Suprapubic skin (tissue), 4 donors: ENCODE measurements around the gene SULT1A1. TPM values are rescaled to one million over a fixed set of nuclear protein-coding genes. Genes with fewer than 3 reads are reported as not detected.

Source experiments
- DNase-seq, 2 donors: peaks; one replicate each; pipeline ENCODE4 v3.0.0-alpha.2; 2019; ENCODE audit warnings: low spot score in 2 of 2
- H3K27ac ChIP-seq: fragments of 200-600 bp; sonication (generic); one replicate; pipeline ENCODE4 v1.5.1; 2019
- H3K27me3 ChIP-seq: fragments of 200-600 bp; sonication (generic); one replicate; pipeline ENCODE4 v1.5.1; 2019
- H3K36me3 ChIP-seq: fragments of 200-600 bp; sonication (generic); one replicate; pipeline ENCODE4 v1.5.1; 2019
- H3K4me1 ChIP-seq: fragments of 200-600 bp; sonication (generic); one replicate; pipeline ENCODE4 v1.5.1; 2019
- H3K4me3 ChIP-seq: fragments of 200-600 bp; sonication (generic); one replicate; pipeline ENCODE4 v1.5.1; 2019; ENCODE audit warnings: mild to moderate bottlenecking
- H3K9me3 ChIP-seq: fragments of 200-600 bp; sonication (generic); one replicate; pipeline ENCODE4 v1.5.1; 2019
- EP300 ChIP-seq: sonication (generic); formaldehyde crosslinking; IDR thresholded peaks from one replicate; pipeline ENCODE4 v1.6.1; 2017; ENCODE audit warnings: antibody characterized with exemption
- POLR2A ChIP-seq, 2 donors: fragments of 450-650 bp; IDR thresholded peaks; one replicate each; pipeline ENCODE4 v1.6.1; 2017; ENCODE audit warnings: antibody characterized with exemption in 2 of 2, mild to moderate bottlenecking in 2 of 2, moderate library complexity in 2 of 2
- POLR2AphosphoS5 ChIP-seq, 3 donors: sonication (generic); formaldehyde crosslinking; IDR thresholded peaks; one replicate each; pipeline ENCODE4 v1.6.1; 2017; ENCODE audit warnings: antibody characterized with exemption in 3 of 3
- WGBS: methylation state at CpG from one replicate; pipeline ENCODE4 v1.1.5; 2018; 5-methylcytosine and 5-hydroxymethylcytosine counted together
- total RNA-seq, 4 donors: library from RNA; depleted of rRNA; stranded (reverse); fragments of >200 nt; gene quantifications; one replicate each; pipeline ENCODE4 v1.1.0, GENCODE V29; 2016
- TF ChIP-seq, protein P1 (sequence below), 2 donors: fragments of 200-600 bp in 1 of 2; fragments of 450-650 bp in 1 of 2; sonication (generic) in 1 of 2; IDR thresholded peaks; one replicate each; pipeline ENCODE4 v1.5.1; 2016 to 2019; ENCODE audit warnings: antibody characterized with exemption in 2 of 2, mild to moderate bottlenecking in 1 of 2, moderate library complexity in 1 of 2

Gene SULT1A1
- total RNA-seq, 4 donors from 2014 or later = 1.1 to 9.4 (median 2.6) TPM

DNA sequence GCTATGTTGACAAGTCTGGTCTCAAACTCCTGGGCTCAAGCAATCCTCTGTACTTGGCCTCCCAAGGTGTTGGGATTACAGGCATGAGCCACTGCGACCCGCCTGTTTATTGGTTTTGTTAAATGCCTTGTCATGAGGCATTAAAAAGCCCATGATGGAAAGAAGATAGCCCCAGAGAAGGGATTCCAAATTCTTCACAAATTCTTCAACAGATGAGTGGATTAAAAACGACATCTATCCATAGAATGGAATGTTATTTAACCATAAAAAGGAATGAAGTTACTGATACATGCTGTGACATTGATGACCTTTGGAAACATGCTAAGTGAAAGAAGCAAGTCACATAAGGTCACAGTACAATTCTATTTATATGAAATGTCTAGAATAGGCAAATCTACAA lies 51.4 kb downstream of the SULT1A1 start:
- H3K36me3 ChIP-seq = peaks cover 10% of the 10 kb centered on the region
- H3K27me3 ChIP-seq = no peaks in the 10 kb centered on the region
- TF ChIP-seq EP300 (no peak), POLR2AphosphoS5 (IDR thresholded peaks at IDR 0.05) (no peak), POLR2A (IDR thresholded peaks at IDR 0.05) (no peak)
- TF ChIP-seq, protein P1, sequence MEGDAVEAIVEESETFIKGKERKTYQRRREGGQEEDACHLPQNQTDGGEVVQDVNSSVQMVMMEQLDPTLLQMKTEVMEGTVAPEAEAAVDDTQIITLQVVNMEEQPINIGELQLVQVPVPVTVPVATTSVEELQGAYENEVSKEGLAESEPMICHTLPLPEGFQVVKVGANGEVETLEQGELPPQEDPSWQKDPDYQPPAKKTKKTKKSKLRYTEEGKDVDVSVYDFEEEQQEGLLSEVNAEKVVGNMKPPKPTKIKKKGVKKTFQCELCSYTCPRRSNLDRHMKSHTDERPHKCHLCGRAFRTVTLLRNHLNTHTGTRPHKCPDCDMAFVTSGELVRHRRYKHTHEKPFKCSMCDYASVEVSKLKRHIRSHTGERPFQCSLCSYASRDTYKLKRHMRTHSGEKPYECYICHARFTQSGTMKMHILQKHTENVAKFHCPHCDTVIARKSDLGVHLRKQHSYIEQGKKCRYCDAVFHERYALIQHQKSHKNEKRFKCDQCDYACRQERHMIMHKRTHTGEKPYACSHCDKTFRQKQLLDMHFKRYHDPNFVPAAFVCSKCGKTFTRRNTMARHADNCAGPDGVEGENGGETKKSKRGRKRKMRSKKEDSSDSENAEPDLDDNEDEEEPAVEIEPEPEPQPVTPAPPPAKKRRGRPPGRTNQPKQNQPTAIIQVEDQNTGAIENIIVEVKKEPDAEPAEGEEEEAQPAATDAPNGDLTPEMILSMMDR (IDR thresholded peaks at IDR 0.05) = no peak
- peaks cover 8% of the 10 kb centered on the region for H3K4me1 ChIP-seq
- H3K4me3 ChIP-seq = no peak overlapping the region
- no peak overlapping the region for H3K27ac ChIP-seq
- no peaks in the 10 kb centered on the region for H3K9me3 ChIP-seq
- WGBS = 77% methylated on average over 3 of the region's 3 CpGs
- no peak for DNase-seq

GRCh38 chr16:28556914-28557320 lies 52.9 kb downstream of the SULT1A1 start:
- TF ChIP-seq EP300 (no peak), POLR2A (IDR thresholded peaks at IDR 0.05) (no peak), POLR2AphosphoS5 (IDR thresholded peaks at IDR 0.05) (no peak)
- TF ChIP-seq, protein P1 (IDR thresholded peaks at IDR 0.05) = no peak
- H3K4me1 ChIP-seq = peaks cover 12% of the 10 kb centered on the region
- no peak overlapping the region for H3K27ac ChIP-seq
- 94% methylated on average over 2 of the region's 2 CpGs for whole genome bisulfite sequencing
- no peaks in the 10 kb centered on the region for H3K27me3 ChIP-seq
- peaks cover 10% of the 10 kb centered on the region for H3K36me3 ChIP-seq
- no peak for DNase-seq
- H3K4me3 ChIP-seq = no peak overlapping the region
- H3K9me3 ChIP-seq = no peaks in the 10 kb centered on the region

DNA sequence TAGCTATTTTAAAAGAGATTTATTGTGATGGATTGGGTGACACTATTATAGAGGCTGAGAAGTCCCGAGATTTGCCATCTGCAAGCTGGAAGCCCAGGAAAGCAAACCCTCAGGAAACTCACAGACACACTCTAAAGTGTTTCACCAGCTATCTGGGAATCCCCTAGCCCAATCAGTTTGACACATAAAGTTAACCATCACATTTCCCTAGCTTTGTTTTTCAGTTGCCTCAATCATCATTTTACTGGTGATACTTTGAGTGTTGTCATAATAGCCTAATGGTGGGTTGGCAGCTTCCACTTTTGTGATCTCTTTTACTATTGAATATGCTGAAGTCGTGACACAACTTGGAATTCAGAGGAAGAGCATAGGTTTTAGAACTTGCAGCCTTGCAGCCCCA lies 54.3 kb downstream of the SULT1A1 start:
- DNase-seq = no peak
- H3K4me1 ChIP-seq = peaks cover 12% of the 10 kb centered on the region
- peaks cover 10% of the 10 kb centered on the region for H3K36me3 ChIP-seq
- H3K4me3 ChIP-seq = no peak overlapping the region
- 90% methylated on average over 2 of the region's 2 CpGs for WGBS
- H3K9me3 ChIP-seq = no peaks in the 10 kb centered on the region
- TF ChIP-seq, protein P1 (IDR thresholded peaks at IDR 0.05) = no peak
- TF ChIP-seq POLR2A (IDR thresholded peaks at IDR 0.05) = no peak
- TF ChIP-seq POLR2AphosphoS5 (IDR thresholded peaks at IDR 0.05) = no peak
- no peak for TF ChIP-seq EP300
- H3K27ac ChIP-seq = no peak overlapping the region
- no peaks in the 10 kb centered on the region for H3K27me3 ChIP-seq

Other genes starting within 250 kb of the SULT1A1 start
- 10 to 100 TPM in 1 of 4 donors, 1 to 10 TPM in 1, under 1 TPM in 2; 0.45 to 30.7 (median 1.5) TPM for gene NPIPB6, start 246.5 kb downstream of the SULT1A1 start, total RNA-seq
- gene EIF3CL, start 206.2 kb downstream of the SULT1A1 start, total RNA-seq = 100 to 1,000 TPM; 221 to 364 (median 267) TPM
- gene NPIPB7, start 137.7 kb downstream of the SULT1A1 start, total RNA-seq = not detected
- gene CLN3, start 118.0 kb downstream of the SULT1A1 start, total RNA-seq = 10 to 100 TPM; 26.0 to 62.9 (median 35.1) TPM
- gene APOBR, start 115.4 kb downstream of the SULT1A1 start, total RNA-seq = 1 to 10 TPM in 3 of 4 donors, under 1 TPM in 1; 0.57 to 4.3 (median 1.9) TPM
- under 1 TPM in 1 of 4 donors, not detected in 3; 0.52 TPM for gene IL27, start 103.2 kb downstream of the SULT1A1 start, total RNA-seq
- gene NUPR1, start 71.1 kb downstream of the SULT1A1 start, total RNA-seq = 10 to 100 TPM; 33.0 to 64.3 (median 42.2) TPM
- 10 to 100 TPM; 20.2 to 36.1 (median 24.8) TPM for gene SGF29, start 56.1 kb downstream of the SULT1A1 start, total RNA-seq
- not detected for gene SULT1A2, start 13.0 kb downstream of the SULT1A1 start, total RNA-seq
- gene NPIPB8, start 28.0 kb upstream of the SULT1A1 start, total RNA-seq = 1 to 10 TPM in 2 of 4 donors, not detected in 2; 1.0 to 4.9 TPM
- gene EIF3C, start 101.4 kb upstream of the SULT1A1 start, total RNA-seq = 100 to 1,000 TPM; 105 to 235 (median 181) TPM
- gene NPIPB9, start 141.7 kb upstream of the SULT1A1 start, total RNA-seq = 1 to 10 TPM; 3.3 to 9.5 (median 6.1) TPM
- gene ATXN2L, start 213.0 kb upstream of the SULT1A1 start, total RNA-seq = 100 to 1,000 TPM in 3 of 4 donors, 10 to 100 TPM in 1; 88.5 to 236 (median 148) TPM
- 100 to 1,000 TPM in 3 of 4 donors, 10 to 100 TPM in 1; 83.0 to 121 (median 107) TPM for gene TUFM, start 236.3 kb upstream of the SULT1A1 start, total RNA-seq